ENCODE measurements around the gene ZER1.
"Not testable (repeated sequence)": the region's sequence is repeated elsewhere in the genome, so short reads cannot be mapped to it uniquely, and the experiment has no call there.

The ZER1 gene

GRCh38 chr9:128696923-128697707, 74.6 kb downstream of the ZER1 start:
- Histone ChIP-seq H3K9ac (no peak overlapping the region), H3K79me2 (ENCODE audit: insufficient read depth, low read depth) (peaks cover 16% of the 10 kb centered on the region), H3K27me3 (ENCODE audit: insufficient read depth, low read depth) (no peaks in the 10 kb centered on the region; the same call in 1 of the 2 replicates), H2AFZ (ENCODE audit: low read depth) (no peak overlapping the region), H3K4me2 (no peak overlapping the region), H3K36me3 (ENCODE audit: insufficient read depth) (peaks cover 29% of the 10 kb centered on the region; the same call in 1 of the 2 replicates), H3K4me1 (ENCODE audit: low read depth, poor library complexity, severe bottlenecking) (peaks cover 22% of the 10 kb centered on the region), H3K27ac (no peak overlapping the region), H3K4me3 (IDR thresholded peaks at IDR 0.05; ENCODE audit: insufficient read depth, low read depth, low read length) (no peak overlapping the region), H4K20me1 (ENCODE audit: insufficient read depth) (0 out of 2 replicates have a peak, but pooled peaks cover 13% of the 10 kb centered on the region)
- TF ChIP-seq, protein P1, sequence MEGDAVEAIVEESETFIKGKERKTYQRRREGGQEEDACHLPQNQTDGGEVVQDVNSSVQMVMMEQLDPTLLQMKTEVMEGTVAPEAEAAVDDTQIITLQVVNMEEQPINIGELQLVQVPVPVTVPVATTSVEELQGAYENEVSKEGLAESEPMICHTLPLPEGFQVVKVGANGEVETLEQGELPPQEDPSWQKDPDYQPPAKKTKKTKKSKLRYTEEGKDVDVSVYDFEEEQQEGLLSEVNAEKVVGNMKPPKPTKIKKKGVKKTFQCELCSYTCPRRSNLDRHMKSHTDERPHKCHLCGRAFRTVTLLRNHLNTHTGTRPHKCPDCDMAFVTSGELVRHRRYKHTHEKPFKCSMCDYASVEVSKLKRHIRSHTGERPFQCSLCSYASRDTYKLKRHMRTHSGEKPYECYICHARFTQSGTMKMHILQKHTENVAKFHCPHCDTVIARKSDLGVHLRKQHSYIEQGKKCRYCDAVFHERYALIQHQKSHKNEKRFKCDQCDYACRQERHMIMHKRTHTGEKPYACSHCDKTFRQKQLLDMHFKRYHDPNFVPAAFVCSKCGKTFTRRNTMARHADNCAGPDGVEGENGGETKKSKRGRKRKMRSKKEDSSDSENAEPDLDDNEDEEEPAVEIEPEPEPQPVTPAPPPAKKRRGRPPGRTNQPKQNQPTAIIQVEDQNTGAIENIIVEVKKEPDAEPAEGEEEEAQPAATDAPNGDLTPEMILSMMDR (conservative IDR thresholded peaks at IDR 0.05; ENCODE audit: low read depth, low read length): no peak

- H4K20me1 ChIP-seq (ENCODE audit: insufficient read depth): peaks cover 25% of the 10 kb centered on the region; the same call in 1 of the 2 replicates
- peaks cover 32% of the 10 kb centered on the region; the same call in 1 of the 2 replicates for H3K36me3 ChIP-seq (ENCODE audit: insufficient read depth)
- H3K27ac ChIP-seq: no peak overlapping the region
- H3K4me2 ChIP-seq: no peak overlapping the region
- TF ChIP-seq, protein P1 (conservative IDR thresholded peaks at IDR 0.05; ENCODE audit: low read depth, low read length): no peak
- no peaks in the 10 kb centered on the region; the same call in 1 of the 2 replicates for H3K27me3 ChIP-seq (ENCODE audit: insufficient read depth, low read depth)
- no peak overlapping the region for H3K9ac ChIP-seq
- H3K4me3 ChIP-seq (IDR thresholded peaks at IDR 0.05; ENCODE audit: insufficient read depth, low read depth, low read length): no peak overlapping the region
- H3K4me1 ChIP-seq (ENCODE audit: low read depth, poor library complexity, severe bottlenecking): peaks cover 36% of the 10 kb centered on the region
- peaks cover 37% of the 10 kb centered on the region for H3K79me2 ChIP-seq (ENCODE audit: insufficient read depth, low read depth)
- H2AFZ ChIP-seq (ENCODE audit: low read depth): no peak overlapping the region
These were observed 77.4 kb downstream of the ZER1 start for GRCh38 chr9:128694344-128694743.

DNA sequence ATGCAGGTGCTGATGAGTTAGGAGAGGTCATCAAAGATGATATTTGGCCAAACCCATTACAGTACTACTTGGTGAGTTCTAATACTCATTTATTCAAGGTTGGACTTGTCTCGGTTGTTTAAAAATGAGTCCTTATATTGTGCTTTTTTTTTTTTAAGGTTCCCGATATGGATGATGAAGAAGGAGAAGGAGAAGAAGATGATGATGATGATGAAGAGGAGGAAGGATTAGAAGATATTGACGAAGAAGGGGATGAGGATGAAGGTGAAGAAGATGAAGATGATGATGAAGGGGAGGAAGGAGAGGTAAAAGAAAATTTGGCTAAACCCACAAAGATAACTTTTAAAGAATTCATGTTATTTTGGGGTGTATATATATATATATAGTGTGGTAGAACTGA, 78.0 kb downstream of the ZER1 start:
- not testable (repeated sequence) for H3K27ac ChIP-seq; H3K27me3 ChIP-seq (ENCODE audit: insufficient read depth, low read depth); H2AFZ ChIP-seq (ENCODE audit: low read depth); H3K4me2 ChIP-seq; H3K4me3 ChIP-seq (IDR thresholded peaks at IDR 0.05; ENCODE audit: insufficient read depth, low read depth, low read length); H3K9ac ChIP-seq
- peaks cover 37% of the 10 kb centered on the region for H3K79me2 ChIP-seq (ENCODE audit: insufficient read depth, low read depth)
- peaks cover 36% of the 10 kb centered on the region for H3K4me1 ChIP-seq (ENCODE audit: low read depth, poor library complexity, severe bottlenecking)
- H3K36me3 ChIP-seq (ENCODE audit: insufficient read depth): peaks cover 32% of the 10 kb centered on the region; the same call in 1 of the 2 replicates
- peaks cover 25% of the 10 kb centered on the region; the same call in 1 of the 2 replicates for H4K20me1 ChIP-seq (ENCODE audit: insufficient read depth)

DNA sequence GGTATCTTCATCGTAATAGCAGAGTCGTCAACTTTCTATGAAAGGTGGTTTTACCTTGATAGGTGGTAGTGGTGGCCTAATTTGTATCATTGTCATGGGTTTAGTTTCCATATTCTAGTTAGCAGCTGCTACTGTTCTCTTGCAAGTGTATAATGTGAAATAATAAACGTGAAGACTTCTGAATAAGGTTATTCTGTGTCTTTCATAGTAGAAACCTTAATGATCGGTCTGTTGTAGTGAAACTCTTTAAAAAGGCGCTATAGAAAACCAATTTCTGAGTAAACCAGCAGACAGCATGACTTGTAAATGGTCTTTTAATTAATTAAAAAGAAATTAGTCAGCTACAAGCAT, 81.1 kb downstream of the ZER1 start:
- peaks cover 25% of the 10 kb centered on the region; the same call in 1 of the 2 replicates for H4K20me1 ChIP-seq (ENCODE audit: insufficient read depth)
- H3K9ac ChIP-seq: peak overlapping the region; percentile 79
- peaks cover 63% of the 10 kb centered on the region for H3K4me1 ChIP-seq (ENCODE audit: low read depth, poor library complexity, severe bottlenecking)
- no peak overlapping the region for H3K4me3 ChIP-seq (IDR thresholded peaks at IDR 0.05; ENCODE audit: insufficient read depth, low read depth, low read length)
- H3K27me3 ChIP-seq (ENCODE audit: insufficient read depth, low read depth): no peaks in the 10 kb centered on the region; the same call in 1 of the 2 replicates
- H3K27ac ChIP-seq: peak overlapping the region; percentile 66; the same call in 1 of the 2 replicates
- H3K79me2 ChIP-seq (ENCODE audit: insufficient read depth, low read depth): peaks cover 67% of the 10 kb centered on the region
- H3K36me3 ChIP-seq (ENCODE audit: insufficient read depth): peaks cover 26% of the 10 kb centered on the region; the same call in 1 of the 2 replicates
- TF ChIP-seq, protein P1 (conservative IDR thresholded peaks at IDR 0.05; ENCODE audit: low read depth, low read length): no peak
- no peak overlapping the region for H2AFZ ChIP-seq (ENCODE audit: low read depth)
- H3K4me2 ChIP-seq: peak overlapping the region; percentile 91
